Subcutaneous adipose tissue (tissue), 4 donors: ENCODE measurements around the gene UGT1A6. TPM values are rescaled to one million over a fixed set of nuclear protein-coding genes. Genes with fewer than 3 reads are reported as not detected.

ENCODE experiments used
- total RNA-seq, 4 donors: library from RNA; depleted of rRNA; stranded (reverse); fragments of >200 nt; gene quantifications; one replicate each; pipeline ENCODE4 v1.1.0, GENCODE V29; 2016
- TF ChIP-seq, protein P1 (sequence below): fragments of 450-650 bp; IDR thresholded peaks from one replicate; pipeline ENCODE4 v1.5.1; 2016; ENCODE audit warnings: low read depth, mild to moderate bottlenecking, control low read depth, antibody characterized with exemption, moderate library complexity

Gene UGT1A6
- total RNA-seq, 4 donors from 2014 or later, result not detected

DNA sequence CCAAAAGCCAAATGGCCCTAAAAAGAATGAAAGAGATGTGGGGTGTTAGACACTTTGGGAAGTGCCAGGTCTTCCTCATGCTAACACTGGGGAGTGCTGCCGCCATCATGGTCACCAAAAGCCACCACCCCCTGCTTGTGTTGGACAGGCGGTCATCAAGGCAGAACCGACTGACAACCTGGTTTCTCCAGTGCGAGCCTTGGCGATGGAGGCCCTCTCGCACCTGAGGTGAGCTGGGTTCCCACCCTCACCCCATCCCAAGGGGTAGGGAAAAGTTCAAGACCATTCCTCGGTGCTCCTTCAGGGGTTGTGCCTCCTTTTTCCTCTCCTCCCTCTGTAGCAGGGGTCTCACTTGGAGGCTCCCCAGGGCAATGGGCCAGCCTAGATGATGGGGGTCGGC is 119.0 kb downstream of the UGT1A6 start:
- TF ChIP-seq, protein P1, sequence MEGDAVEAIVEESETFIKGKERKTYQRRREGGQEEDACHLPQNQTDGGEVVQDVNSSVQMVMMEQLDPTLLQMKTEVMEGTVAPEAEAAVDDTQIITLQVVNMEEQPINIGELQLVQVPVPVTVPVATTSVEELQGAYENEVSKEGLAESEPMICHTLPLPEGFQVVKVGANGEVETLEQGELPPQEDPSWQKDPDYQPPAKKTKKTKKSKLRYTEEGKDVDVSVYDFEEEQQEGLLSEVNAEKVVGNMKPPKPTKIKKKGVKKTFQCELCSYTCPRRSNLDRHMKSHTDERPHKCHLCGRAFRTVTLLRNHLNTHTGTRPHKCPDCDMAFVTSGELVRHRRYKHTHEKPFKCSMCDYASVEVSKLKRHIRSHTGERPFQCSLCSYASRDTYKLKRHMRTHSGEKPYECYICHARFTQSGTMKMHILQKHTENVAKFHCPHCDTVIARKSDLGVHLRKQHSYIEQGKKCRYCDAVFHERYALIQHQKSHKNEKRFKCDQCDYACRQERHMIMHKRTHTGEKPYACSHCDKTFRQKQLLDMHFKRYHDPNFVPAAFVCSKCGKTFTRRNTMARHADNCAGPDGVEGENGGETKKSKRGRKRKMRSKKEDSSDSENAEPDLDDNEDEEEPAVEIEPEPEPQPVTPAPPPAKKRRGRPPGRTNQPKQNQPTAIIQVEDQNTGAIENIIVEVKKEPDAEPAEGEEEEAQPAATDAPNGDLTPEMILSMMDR, result no peak

DNA sequence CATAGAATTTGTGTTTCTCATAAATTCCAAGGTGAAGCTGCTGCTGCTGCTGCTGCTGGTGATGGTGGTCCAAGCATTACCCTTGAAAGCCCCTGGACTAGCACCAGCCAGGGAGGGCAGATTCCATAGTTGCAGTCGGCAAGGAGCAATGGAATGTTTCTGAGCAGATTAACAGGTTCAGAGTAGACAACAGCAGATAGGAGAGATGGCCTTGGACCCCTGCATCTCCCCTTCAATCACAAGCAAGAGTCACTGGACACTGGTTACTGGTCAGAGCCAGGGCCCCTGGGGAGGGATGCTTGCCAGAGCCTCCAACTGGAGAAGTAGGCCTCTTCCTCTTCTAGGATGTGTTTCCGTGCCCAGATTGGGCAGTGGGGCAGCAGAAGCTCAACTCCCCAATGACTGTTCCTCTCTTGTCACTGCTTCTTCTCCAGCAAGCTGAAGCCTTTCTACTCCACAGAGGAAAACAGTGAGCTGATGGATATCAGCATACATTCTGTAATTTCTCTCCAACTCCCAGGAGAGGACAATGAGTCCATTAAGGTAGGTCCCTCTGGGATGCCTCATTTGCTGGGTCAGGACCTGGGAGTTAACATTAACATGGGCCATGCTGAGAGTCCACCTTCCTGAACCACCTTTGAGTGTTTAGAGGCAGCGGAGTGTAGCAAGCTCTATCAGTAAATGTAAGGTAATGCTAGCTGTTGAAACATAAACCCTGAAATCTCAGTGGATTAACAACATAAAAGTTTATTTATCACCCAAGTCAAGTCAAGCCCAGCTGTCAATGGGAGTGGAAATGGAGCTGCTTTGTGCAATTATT is 120.8 kb downstream of the UGT1A6 start:
- TF ChIP-seq, protein P1, result no peak

- TF ChIP-seq, protein P1, result no peak
These were observed 121.6 kb downstream of the UGT1A6 start for GRCh38 chr2:233814056-233814835.

GRCh38 chr2:233815861-233816260 is 123.2 kb downstream of the UGT1A6 start:
- TF ChIP-seq, protein P1, result no peak

- TF ChIP-seq, protein P1, result no peak
These were observed 123.6 kb downstream of the UGT1A6 start for GRCh38 chr2:233816334-233816733.

DNA sequence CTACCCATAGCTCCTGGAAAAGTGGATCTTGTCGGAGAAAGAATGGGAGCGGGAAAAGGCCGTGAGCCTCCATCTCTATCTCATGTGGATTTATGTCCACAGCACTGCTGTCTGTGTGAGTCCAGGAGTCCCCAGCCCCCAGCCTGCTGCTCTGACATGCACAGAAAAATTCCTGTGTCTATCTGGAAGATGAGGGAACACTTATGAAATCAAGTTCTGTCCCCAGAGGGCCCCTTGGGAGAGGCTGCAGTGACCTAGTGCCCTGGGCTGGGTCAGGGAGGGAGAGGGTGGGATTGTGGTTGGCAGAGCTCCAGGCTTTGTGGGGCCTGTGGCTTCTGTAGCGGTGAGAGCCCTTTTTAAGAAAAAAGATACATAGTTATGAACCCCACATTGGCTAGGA is 124.1 kb downstream of the UGT1A6 start:
- TF ChIP-seq, protein P1, result no peak

DNA sequence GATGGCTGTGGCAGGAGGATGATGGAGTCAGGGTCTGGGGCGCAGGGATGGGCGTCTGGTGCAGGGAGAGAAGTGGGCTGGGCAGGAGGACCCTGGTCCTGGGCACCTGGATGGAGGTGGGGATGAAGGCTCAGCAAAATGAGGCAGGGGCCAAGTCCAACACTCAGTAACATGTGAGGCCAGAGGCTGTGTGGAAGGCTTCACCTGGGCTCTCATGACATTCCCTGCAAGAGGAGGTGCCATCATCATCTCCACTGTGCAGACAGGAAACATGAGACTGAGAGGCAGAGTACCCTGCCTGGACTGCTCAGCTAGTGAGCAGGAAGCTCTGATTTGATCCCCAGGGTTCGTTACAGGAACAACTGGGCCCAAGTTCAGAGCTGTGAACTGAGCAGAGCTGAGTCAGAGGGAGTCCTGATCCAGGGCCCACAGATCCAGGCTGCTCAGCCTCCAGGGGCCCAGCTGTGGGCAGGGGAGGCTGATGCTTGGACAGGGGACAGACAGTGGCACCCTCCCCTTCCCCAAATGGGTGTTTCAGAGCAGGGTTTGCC is 124.7 kb downstream of the UGT1A6 start:
- TF ChIP-seq, protein P1, result no peak
